ENCODE measurements around the gene SLC10A6.

GRCh38 chr4:86894455-86894854 lies 45.3 kb upstream of the SLC10A6 start:
- TF ChIP-seq POLR2A (IDR thresholded peaks at IDR 0.05) (no peak), CTCF (IDR thresholded peaks at IDR 0.05) (no peak)

Data from right lobe of liver (tissue), 4 donors.